Choroid plexus epithelial cell (primary cell): ENCODE measurements around the gene WIPF3.

ENCODE experiments used
- DNase-seq: peaks from one replicate; pipeline ENCODE4 v3.0.0-alpha.2; 2010; ENCODE audit warnings: low read depth
- H3K4me3 ChIP-seq: 2 replicates; pipeline ENCODE4 v1.5.1; 2011; ENCODE audit warnings: low read depth, mild to moderate bottlenecking, control low read depth, low read length, moderate library complexity
- CTCF ChIP-seq: conservative IDR thresholded peaks from 2 replicates; pipeline ENCODE4 v1.5.1; 2011; ENCODE audit warnings: low read depth, mild to moderate bottlenecking, control low read depth, inconsistent platforms, low read length, moderate library complexity

Gene WIPF3

GRCh38 chr7:29779017-29779416, 27.3 kb upstream of the WIPF3 start:
- DNase-seq: no peak
- no peak for TF ChIP-seq CTCF
- H3K4me3 ChIP-seq: no peak overlapping the region

DNA sequence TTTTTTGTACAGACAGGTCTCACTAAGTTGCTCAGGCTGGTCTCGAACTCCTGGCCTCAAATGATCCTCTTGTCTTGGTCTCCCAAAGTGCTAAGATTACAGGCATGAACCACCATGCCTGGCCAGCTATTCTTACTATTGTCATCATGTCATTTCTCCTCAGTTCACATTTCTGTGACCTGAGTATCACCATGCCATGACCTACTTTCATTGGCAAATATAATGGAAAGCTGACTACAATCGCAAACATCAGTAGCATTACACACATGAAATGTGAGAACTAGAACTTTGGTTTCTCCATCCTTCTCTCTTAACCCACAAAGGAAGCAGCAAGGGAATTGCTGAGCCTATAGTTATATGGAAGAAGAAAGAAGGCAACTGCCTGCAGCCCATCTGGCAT, 26.0 kb upstream of the WIPF3 start:
- TF ChIP-seq CTCF: no peak
- no peak for DNase-seq
- no peak overlapping the region for H3K4me3 ChIP-seq

DNA sequence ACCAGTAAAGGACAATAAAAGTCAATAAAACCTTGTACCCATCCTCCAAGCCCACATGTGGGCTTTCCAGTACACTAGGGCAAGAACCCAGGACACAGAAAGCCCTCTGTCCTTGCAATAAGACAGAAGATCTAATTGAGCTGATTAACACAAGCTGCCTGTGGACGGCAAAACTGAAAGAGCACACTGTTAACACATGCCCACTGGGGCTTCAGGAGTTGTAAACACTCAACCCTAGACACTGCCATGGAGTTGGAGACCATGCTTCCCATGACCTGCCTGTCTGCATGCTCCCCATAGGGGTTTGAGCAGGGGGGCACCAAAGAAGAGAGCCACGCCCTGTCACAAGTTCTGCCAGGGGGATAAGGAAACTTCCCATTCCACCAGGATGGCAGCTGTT, 22.6 kb upstream of the WIPF3 start:
- no peak for DNase-seq
- no peak for TF ChIP-seq CTCF
- H3K4me3 ChIP-seq: no peak overlapping the region

GRCh38 chr7:29793507-29793906, 12.8 kb upstream of the WIPF3 start:
- DNase-seq: no peak
- no peak overlapping the region for H3K4me3 ChIP-seq

GRCh38 chr7:29794959-29795629, 11.2 kb upstream of the WIPF3 start:
- H3K4me3 ChIP-seq: no peak overlapping the region
- DNase-seq: no peak
- TF ChIP-seq CTCF: no peak

More at GRCh38 chr7:29793507-29793906, 12.8 kb upstream of the WIPF3 start:
- no peak for TF ChIP-seq CTCF

- TF ChIP-seq CTCF: no peak
- no peak for DNase-seq
- no peak overlapping the region for H3K4me3 ChIP-seq
Observed at GRCh38 chr7:29795696-29796580, 10.4 kb upstream of the WIPF3 start.
